T-helper 2 cell (primary cell): ENCODE data around the gene OGN.
A peak's percentile ranks its signal among the peaks of the same experiment; 100 is the strongest.
"Not testable (repeated sequence)": the region's sequence is repeated elsewhere in the genome, so short reads cannot be mapped to it uniquely, and the experiment has no call there.

ENCODE experiments used
- DNase-seq, 5 experiments: peaks; one replicate each; pipeline versions ENCODE4 v3.0.0 to v3.0.0-alpha.2; 2012 to 2022
- total RNA-seq, 2 donors: gene quantifications; one replicate each; lab custom pipeline; 2026; lab: John Stamatoyannopoulos, UW

Gene OGN
- 0.31 to 0.61 reads per million in 2 donors for total RNA-seq

GRCh38 chr9:92404042-92404836 is at the start of gene OGN:
Gene OGN, minus strand, starts transcription at chr9:92404578. Its CDS starts 1,171 bp downstream, at chr9:92403407.
- peak in 1 of 5 experiments; percentile 10 for DNase-seq

- DNase-seq = no peak
These were observed 42.2 kb upstream of the OGN start for GRCh38 chr9:92446536-92446935.

GRCh38 chr9:92444841-92445240 is 40.5 kb upstream of the OGN start:
- no peak for DNase-seq

GRCh38 chr9:92440751-92441046 is 36.3 kb upstream of the OGN start:
- peak in 2 of 5 experiments; percentile 20 to 92 for DNase-seq

GRCh38 chr9:92439921-92440750 is 35.8 kb upstream of the OGN start:
- no peak for DNase-seq

GRCh38 chr9:92438900-92439526 is 34.6 kb upstream of the OGN start:
- DNase-seq = peak in 1 of 5 experiments; percentile 15

GRCh38 chr9:92435263-92435662 is 30.9 kb upstream of the OGN start:
- DNase-seq = peak in 1 of 5 experiments; percentile 58

GRCh38 chr9:92432972-92433548 is 28.7 kb upstream of the OGN start:
- peak in 1 of 5 experiments; percentile 62 for DNase-seq

GRCh38 chr9:92432350-92432749 is 28.0 kb upstream of the OGN start:
- DNase-seq = no peak

- no peak for DNase-seq
These were observed 25.5 kb upstream of the OGN start for GRCh38 chr9:92429836-92430235.

GRCh38 chr9:92426501-92427145 is 22.2 kb upstream of the OGN start:
- no peak for DNase-seq

GRCh38 chr9:92425474-92425873 is 21.1 kb upstream of the OGN start:
- no peak for DNase-seq

- DNase-seq = no peak
These were observed 20.0 kb upstream of the OGN start, which contains the start of gene OMD for GRCh38 chr9:92424340-92424739. Gene OMD, minus strand, starts transcription at chr9:92424471. Its CDS starts 6,913 bp downstream, at chr9:92417558.

GRCh38 chr9:92423612-92424011 is 19.2 kb upstream of the OGN start:
- DNase-seq = no peak

- DNase-seq = no peak
These were observed 18.4 kb upstream of the OGN start for GRCh38 chr9:92422611-92423338.

GRCh38 chr9:92414566-92414965 is 10.2 kb upstream of the OGN start:
- no peak for DNase-seq

- not testable (repeated sequence) for DNase-seq
These were observed 6.8 kb upstream of the OGN start for GRCh38 chr9:92411157-92411556.

GRCh38 chr9:92408747-92409478 is 4.5 kb upstream of the OGN start:
- no peak for DNase-seq

- no peak for DNase-seq
These were observed 3.4 kb upstream of the OGN start for GRCh38 chr9:92407818-92408217.

GRCh38 chr9:92406477-92406876 is 2.1 kb upstream of the OGN start:
- peak in 3 of 5 experiments; percentile 2 to 81 (median 9) for DNase-seq

GRCh38 chr9:92405818-92406217 is 1.4 kb upstream of the OGN start:
- DNase-seq = no peak
